ENCODE results near the gene SPNS2.

SPNS2 gene

GRCh38 chr17:4586043-4586442, 87.4 kb downstream of the SPNS2 start:
- DNase-seq (ENCODE audit: low read depth in 1 of 2, low spot score in 1 of 2), result no peak

GRCh38 chr17:4587195-4587594, 88.5 kb downstream of the SPNS2 start:
- DNase-seq (ENCODE audit: low read depth in 1 of 2, low spot score in 1 of 2), result no peak

- no peak for DNase-seq (ENCODE audit: low read depth in 1 of 2, low spot score in 1 of 2)
Measured at GRCh38 chr17:4587803-4588202, 89.1 kb downstream of the SPNS2 start.

- no peak for DNase-seq (ENCODE audit: low read depth in 1 of 2, low spot score in 1 of 2)
Measured at GRCh38 chr17:4588391-4588790, 89.7 kb downstream of the SPNS2 start.
